ENCODE results near the gene USP17L13.
"Not testable (repeated sequence)": the region's sequence is repeated elsewhere in the genome, so short reads cannot be mapped to it uniquely, and the experiment has no call there.

The USP17L13 gene, protein sequence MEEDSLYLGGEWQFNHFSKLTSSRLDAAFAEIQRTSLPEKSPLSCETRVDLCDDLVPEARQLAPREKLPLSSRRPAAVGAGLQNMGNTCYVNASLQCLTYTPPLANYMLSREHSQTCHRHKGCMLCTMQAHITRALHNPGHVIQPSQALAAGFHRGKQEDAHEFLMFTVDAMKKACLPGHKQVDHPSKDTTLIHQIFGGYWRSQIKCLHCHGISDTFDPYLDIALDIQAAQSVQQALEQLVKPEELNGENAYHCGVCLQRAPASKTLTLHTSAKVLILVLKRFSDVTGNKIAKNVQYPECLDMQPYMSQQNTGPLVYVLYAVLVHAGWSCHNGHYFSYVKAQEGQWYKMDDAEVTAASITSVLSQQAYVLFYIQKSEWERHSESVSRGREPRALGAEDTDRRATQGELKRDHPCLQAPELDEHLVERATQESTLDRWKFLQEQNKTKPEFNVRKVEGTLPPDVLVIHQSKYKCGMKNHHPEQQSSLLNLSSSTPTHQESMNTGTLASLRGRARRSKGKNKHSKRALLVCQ

DNA sequence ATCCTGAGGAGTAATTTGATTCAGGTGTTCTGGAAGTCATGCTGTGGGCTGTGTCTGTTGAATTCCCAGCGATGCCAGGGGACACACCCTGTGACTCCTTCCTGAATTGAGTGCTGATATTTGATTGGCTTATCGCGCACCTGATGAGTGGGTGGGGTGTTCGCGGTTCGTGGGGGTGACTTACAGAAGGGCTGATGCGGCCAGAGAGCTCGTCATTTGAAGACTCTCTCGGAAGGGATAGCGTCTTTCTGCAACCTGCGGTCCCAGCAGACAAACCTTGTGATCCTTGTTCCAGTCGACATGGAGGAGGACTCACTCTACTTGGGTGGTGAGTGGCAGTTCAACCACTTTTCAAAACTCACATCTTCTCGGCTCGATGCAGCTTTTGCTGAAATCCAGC is at the start of gene USP17L13:
USP17L13 (plus strand) TSS at position 301 of the 400 bp plus-strand sequence; CDS start at position 301, 0 bp downstream.
- not testable (repeated sequence) for H3K4me3 ChIP-seq (replicated peaks; ENCODE audit: low read depth, low read length); DNase-seq (ENCODE audit: low read depth)

- not testable (repeated sequence) for DNase-seq (ENCODE audit: low read depth); H3K4me3 ChIP-seq (replicated peaks; ENCODE audit: low read depth, low read length)
Observed at GRCh38 chr4:9210357-9210756, 14.3 kb upstream of the USP17L13 start, which contains the start of gene USP17L10. Gene USP17L10 (plus strand): TSS chr4:9210657. CDS start chr4:9210657, 0 bp downstream.

DNA sequence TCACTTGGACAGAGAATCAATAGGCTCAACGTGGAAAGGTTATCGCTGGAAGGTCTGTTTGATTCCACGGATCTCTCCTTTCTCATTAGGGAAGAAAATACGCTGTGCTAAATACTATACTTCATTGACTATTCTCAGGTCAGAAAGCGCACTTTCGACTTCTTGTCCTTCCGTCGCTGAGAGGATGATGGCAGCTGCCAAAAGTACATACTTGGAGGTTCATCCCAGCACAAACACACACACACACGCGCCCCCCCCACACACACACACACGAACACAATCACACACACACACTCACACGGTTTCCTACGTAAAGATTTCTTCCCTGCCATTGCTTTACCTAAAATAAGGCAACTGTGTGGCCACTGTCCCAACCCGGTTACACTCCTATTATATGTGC is 10.0 kb upstream of the USP17L13 start:
- H3K4me3 ChIP-seq (replicated peaks; ENCODE audit: low read depth, low read length); DNase-seq (ENCODE audit: low read depth): not testable (repeated sequence)

GRCh38 chr4:9215105-9215504 is 9.6 kb upstream of the USP17L13 start, which contains the start of gene USP17L11:
Gene USP17L11 (plus strand): TSS chr4:9215405. CDS start chr4:9215405, 0 bp downstream.
- not testable (repeated sequence) for H3K4me3 ChIP-seq (replicated peaks; ENCODE audit: low read depth, low read length); DNase-seq (ENCODE audit: low read depth)

DNA sequence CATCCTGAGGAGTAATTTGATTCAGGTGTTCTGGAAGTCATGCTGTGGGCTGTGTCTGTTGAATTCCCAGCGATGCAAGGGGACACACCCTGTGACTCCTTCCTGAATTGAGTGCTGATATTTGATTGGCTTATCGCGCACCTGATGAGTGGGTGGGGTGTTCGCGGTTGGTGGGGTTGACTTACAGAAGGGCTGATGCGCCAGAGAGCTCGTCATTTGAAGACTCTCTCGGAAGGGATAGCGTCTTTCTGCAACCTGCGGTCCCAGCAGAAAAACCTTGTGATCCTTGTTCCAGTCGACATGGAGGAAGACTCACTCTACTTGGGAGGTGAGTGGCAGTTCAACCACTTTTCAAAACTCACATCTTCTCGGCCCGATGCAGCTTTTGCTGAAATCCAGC is 4.8 kb upstream of the USP17L13 start, which contains the start of gene USP17L12:
USP17L12 (plus strand) TSS at position 301 of the 400 bp plus-strand sequence; CDS start at position 301, 0 bp downstream.
- H3K4me3 ChIP-seq (replicated peaks; ENCODE audit: low read depth, low read length); DNase-seq (ENCODE audit: low read depth): not testable (repeated sequence)

GRCh38 chr4:9230249-9230648 is 5.6 kb downstream of the USP17L13 start:
- DNase-seq (ENCODE audit: low read depth); H3K4me3 ChIP-seq (replicated peaks; ENCODE audit: low read depth, low read length): not testable (repeated sequence)

GRCh38 chr4:9234085-9234484 is 9.4 kb downstream of the USP17L13 start, which contains the start of gene USP17L15:
Gene USP17L15 (plus strand): TSS chr4:9234385. CDS start chr4:9234385, 0 bp downstream.
- not testable (repeated sequence) for DNase-seq (ENCODE audit: low read depth); H3K4me3 ChIP-seq (replicated peaks; ENCODE audit: low read depth, low read length)

DNA sequence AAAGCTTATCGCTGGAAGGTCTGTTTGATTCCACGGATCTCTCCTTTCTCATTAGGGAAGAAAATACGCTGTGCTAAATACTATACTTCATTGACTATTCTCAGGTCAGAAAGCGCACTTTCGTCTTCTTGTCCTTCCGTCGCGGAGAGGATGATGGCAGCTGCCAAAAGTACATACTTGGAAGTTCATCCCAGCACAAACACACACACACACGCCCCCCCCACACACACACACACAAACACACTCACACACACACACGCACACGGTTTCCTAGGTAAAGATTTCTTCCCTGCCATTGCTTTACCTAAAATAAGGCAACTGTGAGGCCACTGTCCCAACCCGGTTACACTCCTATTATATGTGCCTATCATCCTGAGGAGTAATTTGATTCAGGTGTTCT is 13.8 kb downstream of the USP17L13 start:
- not testable (repeated sequence) for DNase-seq (ENCODE audit: low read depth); H3K4me3 ChIP-seq (replicated peaks; ENCODE audit: low read depth, low read length)

DNA sequence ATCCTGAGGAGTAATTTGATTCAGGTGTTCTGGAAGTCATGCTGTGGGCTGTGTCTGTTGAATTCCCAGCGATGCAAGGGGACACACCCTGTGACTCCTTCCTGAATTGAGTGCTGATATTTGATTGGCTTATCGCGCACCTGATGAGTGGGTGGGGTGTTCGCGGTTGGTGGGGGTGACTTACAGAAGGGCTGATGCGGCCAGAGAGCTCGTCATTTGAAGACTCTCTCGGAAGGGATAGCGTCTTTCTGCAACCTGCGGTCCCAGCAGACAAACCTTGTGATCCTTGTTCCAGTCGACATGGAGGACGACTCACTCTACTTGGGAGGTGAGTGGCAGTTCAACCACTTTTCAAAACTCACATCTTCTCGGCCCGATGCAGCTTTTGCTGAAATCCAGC is 18.9 kb downstream of the USP17L13 start, which contains the start of gene USP17L17:
USP17L17 (plus strand) TSS at position 301 of the 400 bp plus-strand sequence; CDS start at position 301, 0 bp downstream.
- DNase-seq (ENCODE audit: low read depth), result not testable (repeated sequence)

GRCh38 chr4:9247953-9248680 is 23.4 kb downstream of the USP17L13 start, which contains the start of gene USP17L18:
Gene USP17L18 (plus strand): TSS chr4:9248630. CDS start chr4:9248630, 0 bp downstream.
- not testable (repeated sequence) for H3K4me3 ChIP-seq (replicated peaks; ENCODE audit: low read depth, low read length); DNase-seq (ENCODE audit: low read depth)

More for the DNA sequence above, 18.9 kb downstream of the USP17L13 start, which contains the start of gene USP17L17:
- not testable (repeated sequence) for H3K4me3 ChIP-seq (replicated peaks; ENCODE audit: low read depth, low read length)

- H3K4me3 ChIP-seq (replicated peaks; ENCODE audit: low read depth, low read length); DNase-seq (ENCODE audit: low read depth): not testable (repeated sequence)
Observed at GRCh38 chr4:9253078-9253477, 28.4 kb downstream of the USP17L13 start, which contains the start of gene USP17L19. Gene USP17L19 (plus strand): TSS chr4:9253378. CDS start chr4:9253378, 0 bp downstream.

- not testable (repeated sequence) for DNase-seq (ENCODE audit: low read depth); H3K4me3 ChIP-seq (replicated peaks; ENCODE audit: low read depth, low read length)
Observed at GRCh38 chr4:9257824-9258223, 33.1 kb downstream of the USP17L13 start, which contains the start of gene USP17L20. Gene USP17L20 (plus strand): TSS chr4:9258124. CDS start chr4:9258124, 0 bp downstream.

DNA sequence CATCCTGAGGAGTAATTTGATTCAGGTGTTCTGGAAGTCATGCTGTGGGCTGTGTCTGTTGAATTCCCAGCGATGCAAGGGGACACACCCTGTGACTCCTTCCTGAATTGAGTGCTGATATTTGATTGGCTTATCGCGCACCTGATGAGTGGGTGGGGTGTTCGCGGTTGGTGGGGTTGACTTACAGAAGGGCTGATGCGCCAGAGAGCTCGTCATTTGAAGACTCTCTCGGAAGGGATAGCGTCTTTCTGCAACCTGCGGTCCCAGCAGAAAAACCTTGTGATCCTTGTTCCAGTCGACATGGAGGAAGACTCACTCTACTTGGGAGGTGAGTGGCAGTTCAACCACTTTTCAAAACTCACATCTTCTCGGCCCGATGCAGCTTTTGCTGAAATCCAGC is 37.9 kb downstream of the USP17L13 start, which contains the start of gene USP17L21:
USP17L21 (plus strand) TSS at position 301 of the 400 bp plus-strand sequence; CDS start at position 301, 0 bp downstream.
- DNase-seq (ENCODE audit: low read depth); H3K4me3 ChIP-seq (replicated peaks; ENCODE audit: low read depth, low read length): not testable (repeated sequence)

DNA sequence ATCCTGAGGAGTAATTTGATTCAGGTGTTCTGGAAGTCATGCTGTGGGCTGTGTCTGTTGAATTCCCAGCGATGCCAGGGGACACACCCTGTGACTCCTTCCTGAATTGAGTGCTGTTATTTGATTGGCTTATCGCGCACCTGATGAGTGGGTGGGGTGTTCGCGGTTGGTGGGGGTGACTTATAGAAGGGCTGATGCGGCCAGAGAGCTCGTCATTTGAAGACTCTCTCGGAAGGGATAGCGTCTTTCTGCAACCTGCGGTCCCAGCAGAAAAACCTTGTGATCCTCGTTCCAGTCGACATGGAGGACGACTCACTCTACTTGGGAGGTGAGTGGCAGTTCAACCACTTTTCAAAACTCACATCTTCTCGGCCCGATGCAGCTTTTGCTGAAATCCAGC is 42.6 kb downstream of the USP17L13 start, which contains the start of gene USP17L22:
USP17L22 (plus strand) TSS at position 301 of the 400 bp plus-strand sequence; CDS start at position 301, 0 bp downstream.
- not testable (repeated sequence) for H3K4me3 ChIP-seq (replicated peaks; ENCODE audit: low read depth, low read length); DNase-seq (ENCODE audit: low read depth)

GRCh38 chr4:9271719-9272118 is 47.0 kb downstream of the USP17L13 start:
- H3K4me3 ChIP-seq (replicated peaks; ENCODE audit: low read depth, low read length); DNase-seq (ENCODE audit: low read depth): not testable (repeated sequence)

Data from fibroblast of pulmonary artery (primary cell).